Measurements from ENCODE around the gene ANKRD11. TPM values are rescaled to one million over a fixed set of nuclear protein-coding genes. Genes with fewer than 3 reads are reported as not detected.
"Not testable (repeated sequence)": the region's sequence is repeated elsewhere in the genome, so short reads cannot be mapped to it uniquely, and the experiment has no call there.

The ANKRD11 gene
- total RNA-seq, 1 donor from 2014 or later: 58.1 TPM

GRCh38 chr16:89453501-89454321 is 36.6 kb downstream of the ANKRD11 start:
- peak; percentile 17 for DNase-seq (ENCODE audit: low read depth, low spot score)

GRCh38 chr16:89452925-89453324 is 37.4 kb downstream of the ANKRD11 start:
- DNase-seq (ENCODE audit: low read depth, low spot score): no peak

GRCh38 chr16:89452241-89452640 is 38.1 kb downstream of the ANKRD11 start:
- no peak for DNase-seq (ENCODE audit: low read depth, low spot score)

GRCh38 chr16:89450537-89450936 is 39.8 kb downstream of the ANKRD11 start:
- no peak for DNase-seq (ENCODE audit: low read depth, low spot score)

- DNase-seq (ENCODE audit: low read depth, low spot score): peak; percentile 15
These were observed 40.5 kb downstream of the ANKRD11 start for GRCh38 chr16:89449726-89450335.

- DNase-seq (ENCODE audit: low read depth, low spot score): no peak
These were observed 41.7 kb downstream of the ANKRD11 start for GRCh38 chr16:89448656-89449055.

GRCh38 chr16:89446975-89447293 is 43.4 kb downstream of the ANKRD11 start:
- DNase-seq (ENCODE audit: low read depth, low spot score): no peak

- DNase-seq (ENCODE audit: low read depth, low spot score): no peak
These were observed 44.0 kb downstream of the ANKRD11 start for GRCh38 chr16:89446136-89446974.

GRCh38 chr16:89445166-89445565 is 45.2 kb downstream of the ANKRD11 start:
- DNase-seq (ENCODE audit: low read depth, low spot score): no peak

- no peak for DNase-seq (ENCODE audit: low read depth, low spot score)
These were observed 45.6 kb downstream of the ANKRD11 start for GRCh38 chr16:89444728-89445127.

GRCh38 chr16:89444151-89444723 is 46.1 kb downstream of the ANKRD11 start:
- no peak for DNase-seq (ENCODE audit: low read depth, low spot score)

- DNase-seq (ENCODE audit: low read depth, low spot score): no peak
These were observed 46.7 kb downstream of the ANKRD11 start for GRCh38 chr16:89443727-89444084.

GRCh38 chr16:89442990-89443726 is 47.2 kb downstream of the ANKRD11 start:
- no peak for DNase-seq (ENCODE audit: low read depth, low spot score)

- no peak for DNase-seq (ENCODE audit: low read depth, low spot score)
These were observed 47.8 kb downstream of the ANKRD11 start for GRCh38 chr16:89442588-89442987.

GRCh38 chr16:89439659-89440058 is 50.7 kb downstream of the ANKRD11 start:
- DNase-seq (ENCODE audit: low read depth, low spot score): no peak

- no peak for DNase-seq (ENCODE audit: low read depth, low spot score)
These were observed 52.4 kb downstream of the ANKRD11 start for GRCh38 chr16:89437991-89438390.

GRCh38 chr16:89437251-89437987 is 52.9 kb downstream of the ANKRD11 start:
- DNase-seq (ENCODE audit: low read depth, low spot score): no peak

- no peak for DNase-seq (ENCODE audit: low read depth, low spot score)
These were observed 54.0 kb downstream of the ANKRD11 start for GRCh38 chr16:89436366-89436765.

- DNase-seq (ENCODE audit: low read depth, low spot score): not testable (repeated sequence)
These were observed 55.3 kb downstream of the ANKRD11 start for GRCh38 chr16:89435059-89435458.

- no peak for DNase-seq (ENCODE audit: low read depth, low spot score)
These were observed 55.9 kb downstream of the ANKRD11 start for GRCh38 chr16:89434490-89434889.
